Lower leg skin (tissue), 4 donors: ENCODE results near the gene TTC38. TPM values are rescaled to one million over a fixed set of nuclear protein-coding genes. Genes with fewer than 3 reads are reported as not detected.

ENCODE experiments used
- DNase-seq, 2 donors: peaks; one replicate each; pipeline ENCODE4 v3.0.0-alpha.2; 2019; ENCODE audit warnings: low spot score in 2 of 2
- H3K4me3 ChIP-seq: fragments of 200-600 bp; sonication (generic); 2 replicates; pipeline ENCODE4 v1.5.1; 2017; ENCODE audit warnings: mild to moderate bottlenecking, low read depth; ENCODE audit not compliant: poor library complexity, severe bottlenecking
- POLR2A ChIP-seq, 2 donors: fragments of 450-650 bp; IDR thresholded peaks; one replicate each; pipeline ENCODE4 v1.6.1; 2016 to 2017; ENCODE audit warnings: antibody characterized with exemption in 2 of 2, mild to moderate bottlenecking in 1 of 2, moderate library complexity in 1 of 2
- WGBS, 2 donors: methylation state at CpG; one replicate each; pipeline ENCODE4 v1.1.5; 2018; 5-methylcytosine and 5-hydroxymethylcytosine counted together
- intact Hi-C: fragments of 100-400 bp; cut with DNase I; formaldehyde crosslinking; loops from one replicate; pipeline ENCODE4 v1.15.0; 2023; ENCODE audit warnings: low total_unique reads
- total RNA-seq, 4 donors: library from RNA; depleted of rRNA; stranded (reverse); fragments of >200 nt; gene quantifications; one replicate each; pipeline ENCODE4 v1.1.0, GENCODE V29; 2016
- TF ChIP-seq, protein P1 (sequence below), 3 donors: fragments of 450-650 bp; IDR thresholded peaks; one replicate each; pipeline ENCODE4 v1.5.1; 2016; ENCODE audit warnings: antibody characterized with exemption in 3 of 3, mild to moderate bottlenecking in 3 of 3, moderate library complexity in 2 of 3

TTC38 gene
- total RNA-seq: 10 to 100 TPM; 19.1 to 44.7 (median 22.0) TPM

GRCh38 chr22:46267431-46268279 is at the start of gene TTC38:
TSS of gene TTC38 (plus strand) at chr22:46268008. CDS start at chr22:46268040, 32 bp downstream.
- intact Hi-C loops: no loop called here

GRCh38 chr22:46219636-46220035 is 48.2 kb upstream of the TTC38 start:
- WGBS, 2 donors: 74 to 77% methylated on average over 10 of the region's 10 CpGs
- TF ChIP-seq POLR2A (IDR thresholded peaks at IDR 0.05): no peak
- TF ChIP-seq, protein P1, sequence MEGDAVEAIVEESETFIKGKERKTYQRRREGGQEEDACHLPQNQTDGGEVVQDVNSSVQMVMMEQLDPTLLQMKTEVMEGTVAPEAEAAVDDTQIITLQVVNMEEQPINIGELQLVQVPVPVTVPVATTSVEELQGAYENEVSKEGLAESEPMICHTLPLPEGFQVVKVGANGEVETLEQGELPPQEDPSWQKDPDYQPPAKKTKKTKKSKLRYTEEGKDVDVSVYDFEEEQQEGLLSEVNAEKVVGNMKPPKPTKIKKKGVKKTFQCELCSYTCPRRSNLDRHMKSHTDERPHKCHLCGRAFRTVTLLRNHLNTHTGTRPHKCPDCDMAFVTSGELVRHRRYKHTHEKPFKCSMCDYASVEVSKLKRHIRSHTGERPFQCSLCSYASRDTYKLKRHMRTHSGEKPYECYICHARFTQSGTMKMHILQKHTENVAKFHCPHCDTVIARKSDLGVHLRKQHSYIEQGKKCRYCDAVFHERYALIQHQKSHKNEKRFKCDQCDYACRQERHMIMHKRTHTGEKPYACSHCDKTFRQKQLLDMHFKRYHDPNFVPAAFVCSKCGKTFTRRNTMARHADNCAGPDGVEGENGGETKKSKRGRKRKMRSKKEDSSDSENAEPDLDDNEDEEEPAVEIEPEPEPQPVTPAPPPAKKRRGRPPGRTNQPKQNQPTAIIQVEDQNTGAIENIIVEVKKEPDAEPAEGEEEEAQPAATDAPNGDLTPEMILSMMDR (IDR thresholded peaks at IDR 0.05): no peak
- intact Hi-C loops: no loop called here
- DNase-seq: no peak
- H3K4me3 ChIP-seq: no peak overlapping the region

More at GRCh38 chr22:46267431-46268279, at the start of gene TTC38:
- DNase-seq: peak; percentile 85 to 97
- H3K4me3 ChIP-seq: peak within 1 kb of the TSS; percentile 75
- TF ChIP-seq POLR2A (IDR thresholded peaks at IDR 0.05): no peak
- TF ChIP-seq, protein P1 (IDR thresholded peaks at IDR 0.05): no peak
- 1% methylated on average over 38 to 44 of the region's 74 CpGs for WGBS, 2 donors

GRCh38 chr22:46220921-46221320 is 46.9 kb upstream of the TTC38 start:
- no peak for TF ChIP-seq POLR2A (IDR thresholded peaks at IDR 0.05)
- TF ChIP-seq, protein P1 (IDR thresholded peaks at IDR 0.05): no peak
- no peak overlapping the region for H3K4me3 ChIP-seq
- WGBS, 2 donors: 90 to 94% methylated on average over 5 of the region's 5 CpGs
- no peak for DNase-seq
- intact Hi-C loops: no loop called here

- TF ChIP-seq, protein P1 (IDR thresholded peaks at IDR 0.05): no peak
- TF ChIP-seq POLR2A (IDR thresholded peaks at IDR 0.05): no peak
- intact Hi-C loops: no loop called here
Measured at GRCh38 chr22:46224044-46224897, 43.5 kb upstream of the TTC38 start.

DNA sequence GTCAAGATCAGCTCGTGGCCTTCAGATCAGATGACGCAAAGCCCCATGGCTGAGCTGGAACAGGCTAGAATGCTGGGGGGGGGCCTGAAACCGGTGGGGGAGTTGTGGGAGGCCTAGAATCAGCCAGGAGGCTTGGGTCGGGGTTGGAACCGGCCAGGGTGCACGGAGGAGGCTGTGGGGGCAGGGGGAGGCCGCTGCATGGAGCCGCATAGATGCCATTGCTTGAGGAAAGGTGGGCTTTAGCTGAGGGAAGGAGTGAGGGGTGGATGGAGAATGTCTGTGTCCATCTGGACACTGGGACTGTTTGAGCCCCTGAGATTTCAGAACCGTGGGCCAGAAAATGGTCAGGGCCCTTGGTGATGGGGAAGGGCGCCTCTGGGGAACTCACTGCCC is 42.9 kb upstream of the TTC38 start:
- intact Hi-C loops: no loop called here
- no peak for DNase-seq
- H3K4me3 ChIP-seq: no peak overlapping the region
- WGBS, 2 donors: 82 to 84% methylated on average over 10 of the region's 10 CpGs
- TF ChIP-seq, protein P1 (IDR thresholded peaks at IDR 0.05): no peak
- no peak for TF ChIP-seq POLR2A (IDR thresholded peaks at IDR 0.05)

More at GRCh38 chr22:46224044-46224897, 43.5 kb upstream of the TTC38 start:
- DNase-seq: no peak
- H3K4me3 ChIP-seq: no peak overlapping the region
- WGBS, 2 donors: 91% methylated on average over 22 to 23 of the region's 23 CpGs
